K562 (cell line): ENCODE data around the gene OGDH. TPM values are rescaled to one million over a fixed set of nuclear protein-coding genes. Genes with fewer than 3 reads are reported as not detected.

ENCODE experiments used
- ATAC-seq: fragments of 200-7000 bp; cut with Tn5 transposase; 3 replicates; pipeline ENCODE4 v1.9.1; 2020; ENCODE audit warnings: moderate library complexity
- BruUV-seq: library from RNA; stranded (reverse); fragments of 400-500 nt; replicated peaks from 2 replicates; lab custom pipeline; 2021; lab: Mats Ljungman, UMichigan
- CTCF ChIA-PET: fragments of 300-600 bp; formaldehyde crosslinking; extraction: SDS; loops from one replicate; lab custom pipeline; 2021; ENCODE audit warnings: low intra/inter-chr PET ratio; lab: Yijun Ruan, JAX
- POLR2A ChIA-PET: fragments of 300-600, 350-650 bp; sonication (Branson Sonifier 250); formaldehyde crosslinking; extraction: SDS; loops from one replicate; lab custom pipeline; 2021; ENCODE audit warnings: antibody characterized with exemption, inconsistent platforms; lab: Yijun Ruan, JAX
- DNase-seq, 4 experiments: peaks; one replicate each; pipeline versions ENCODE4 v3.0.0 to v3.0.0-alpha.2; 2011 to 2018; ENCODE audit warnings: low spot score in 3 of 4, mixed read lengths in 3 of 4; ENCODE audit errors: extremely low read depth in 1 of 4
- FAIRE-seq: peaks from 2 replicates; lab custom pipeline; 2011; peaks lifted over from hg19 to GRCh38; lab: Jason Lieb, UNC
- H2AFZ ChIP-seq: 2 replicates; pipeline ENCODE4 v1.6.0; 2011; ENCODE audit warnings: low read depth, low read length, control low read depth, inconsistent platforms
- H3K27ac ChIP-seq: fragments of 200-600 bp; 3 replicates; pipeline ENCODE4 v1.8.0; 2011; ENCODE audit warnings: low read depth, mild to moderate bottlenecking, control low read depth, inconsistent platforms, low read length, moderate library complexity, mixed read lengths; ENCODE audit errors: extremely low read depth
- H3K27me3 ChIP-seq, 2 experiments: fragments of 300-600 bp in 1 of 2; 2 replicates in 1 of 2; 3 replicates in 1 of 2; pipeline versions ENCODE4 v1.6.0 to v1.8.0; 2011; ENCODE audit warnings: inconsistent platforms in 2 of 2, low read length in 2 of 2, mild to moderate bottlenecking in 1 of 2, mixed read lengths in 1 of 2, moderate library complexity in 1 of 2; ENCODE audit not compliant: control insufficient read depth in 2 of 2, insufficient read depth in 2 of 2
- H3K36me3 ChIP-seq: fragments of 300-600 bp; 3 replicates; pipeline ENCODE4 v1.8.0; 2011; ENCODE audit warnings: mild to moderate bottlenecking, low read length, inconsistent platforms; ENCODE audit not compliant: control insufficient read depth, insufficient read depth
- H3K4me1 ChIP-seq, 2 experiments: fragments of 200-600 bp in 1 of 2; replicated peaks in 1 of 2; 2 replicates in 1 of 2; 3 replicates in 1 of 2; pipeline versions ENCODE4 v1.5.1 to v1.8.0; 2011; ENCODE audit warnings: inconsistent platforms in 2 of 2, low read length in 2 of 2, mild to moderate bottlenecking in 1 of 2, mixed read lengths in 1 of 2, moderate library complexity in 1 of 2; ENCODE audit not compliant: control insufficient read depth in 2 of 2, insufficient read depth in 2 of 2
- H3K4me2 ChIP-seq: 2 replicates; pipeline ENCODE4 v1.6.1; 2011; ENCODE audit warnings: low read length, control low read depth, inconsistent platforms, mixed read lengths; ENCODE audit not compliant: insufficient read depth
- H3K4me3 ChIP-seq: fragments of 200-600 bp; sonication (generic), shearing (Covaris generic); 2 replicates; pipeline ENCODE4 v1.5.1; 2016; ENCODE audit warnings: control low read depth, inconsistent platforms
- H3K79me2 ChIP-seq: fragments of 200-600 bp; 3 replicates; pipeline ENCODE4 v1.8.0; 2011; ENCODE audit warnings: low read length, inconsistent platforms; ENCODE audit not compliant: control insufficient read depth, insufficient read depth
- H3K9ac ChIP-seq, 2 experiments: 2 replicates each; pipeline versions ENCODE4 v1.6.0 to v1.6.1; 2011; ENCODE audit warnings: low read depth in 2 of 2, low read length in 2 of 2, control low read depth in 1 of 2, inconsistent platforms in 1 of 2, mild to moderate bottlenecking in 1 of 2, mixed read lengths in 1 of 2; ENCODE audit not compliant: insufficient read depth in 1 of 2
- H3K9me1 ChIP-seq: one replicate; pipeline ENCODE4 v1.6.0; 2011; ENCODE audit warnings: inconsistent platforms, mild to moderate bottlenecking, low read length, moderate library complexity; ENCODE audit not compliant: control insufficient read depth, insufficient read depth
- H3K9me3 ChIP-seq: replicated peaks from 2 replicates; pipeline ENCODE4 v1.5.1; 2011; ENCODE audit warnings: low read depth, low read length, inconsistent platforms; ENCODE audit not compliant: control insufficient read depth, insufficient read depth
- H4K20me1 ChIP-seq: replicated peaks from 2 replicates; pipeline ENCODE4 v1.6.1; 2011; ENCODE audit warnings: low read length, inconsistent platforms, mixed read lengths; ENCODE audit not compliant: control insufficient read depth, insufficient read depth
- CEBPB ChIP-seq: fragments of 450-650 bp; IDR thresholded peaks from 2 replicates; pipeline ENCODE4 v1.6.1; 2016; ENCODE audit warnings: missing genetic modification characterization, missing compliant biosample characterization
- CEBPG ChIP-seq, 3 experiments: fragments of 200-800 bp in 1 of 3; sonication (Bioruptor generic) in 1 of 3; sonication (generic) in 1 of 3; formaldehyde crosslinking in 1 of 3; IDR thresholded peaks in 2 of 3; conservative IDR thresholded peaks in 1 of 3; 2 replicates each; pipeline versions ENCODE4 v1.6.1 to v1.8.0; 2016 to 2022; ENCODE audit warnings: missing compliant biosample characterization in 2 of 3, missing genetic modification characterization in 2 of 3, mild to moderate bottlenecking in 1 of 3, missing genetic modification reagents in 1 of 3
- CREB3L1 ChIP-seq: fragments of 450-650 bp; IDR thresholded peaks from 2 replicates; pipeline ENCODE4 v1.6.1; 2014; ENCODE audit warnings: low read depth, mild to moderate bottlenecking, moderate library complexity, borderline replicate concordance
- HCFC1 ChIP-seq: IDR thresholded peaks from 2 replicates; pipeline ENCODE4 v1.6.1; 2012; ENCODE audit warnings: low read depth, low read length, improper control_type of control experiment
- NR2C2 ChIP-seq, 2 experiments: fragments of 200-800 bp in 1 of 2; sonication (Bioruptor generic) in 1 of 2; sonication (generic) in 1 of 2; formaldehyde crosslinking in 1 of 2; IDR thresholded peaks; 2 replicates each; pipeline versions ENCODE4 v1.6.1 to v1.8.0; 2016 to 2022; ENCODE audit warnings: mild to moderate bottlenecking in 1 of 2, missing compliant biosample characterization in 1 of 2, missing genetic modification characterization in 1 of 2, missing genetic modification reagents in 1 of 2
- PKNOX1 ChIP-seq: fragments of 450-650 bp; IDR thresholded peaks from 2 replicates; pipeline ENCODE4 v1.6.1; 2016
- ZFP36 ChIP-seq: fragments of 150-350 bp; IDR thresholded peaks from 2 replicates; pipeline ENCODE4 v1.6.1; 2018; ENCODE audit warnings: low read length, low read depth; ENCODE audit not compliant: partially characterized antibody
- WGBS: fragments of 100-300 bp; shearing (Covaris generic); methylation state at CpG from one replicate; pipeline ENCODE4 v1.1.6; 2016; ENCODE audit warnings: low coverage, mixed read lengths; ENCODE audit not compliant: insufficient coverage; ENCODE audit errors: missing lambda C conversion rate; 5-methylcytosine and 5-hydroxymethylcytosine counted together
- in situ Hi-C: fragments of 300-500 bp; cut with MboI; formaldehyde crosslinking; loops from 4 replicates; pipeline ENCODE4 v1.15.0; 2018; ENCODE audit warnings: inconsistent platforms, mixed read lengths
- intact Hi-C: fragments of 100-400 bp; cut with micrococcal nuclease; formaldehyde crosslinking; loops from 2 replicates; pipeline ENCODE4 v1.14.2; 2022
- polyA plus RNA-seq, 8 experiments: library from polyadenylated mRNA; depleted of rRNA in 4 of 8; stranded (reverse) in 5 of 8; unstranded in 3 of 8; fragments of >200 nt; fragmentation: Nextera tagmentation in 2 of 8; fragmentation: Illumina TruSeq in 1 of 8; extraction: Ambion mirVana in 2 of 8; extraction: Trizol in 1 of 8; gene quantifications; 2 replicates each; pipeline versions ENCODE4 v1.2.1 to v1.2.3, GENCODE V29; 2011 to 2014; ENCODE audit warnings: inconsistent platforms in 1 of 8, missing spikeins in 1 of 8
- total RNA-seq, 7 experiments: library from RNA; depleted of rRNA in 6 of 7; stranded (reverse); fragments of >200 nt in 6 of 7; fragmentation: Illumina TruSeq in 2 of 7; extraction: Trizol in 2 of 7; gene quantifications; 2 replicates each; pipeline versions ENCODE4 v1.2.1 to v1.2.3, GENCODE V29; 2011 to 2021; ENCODE audit warnings: low replicate concordance in 1 of 7
- TF ChIP-seq, protein P1 (sequence below): fragments of 250-450 bp; sonication (Bioruptor Pico); IDR thresholded peaks from 2 replicates; pipeline ENCODE4 v1.8.0; 2021; ENCODE audit warnings: moderate library complexity, mild to moderate bottlenecking, inconsistent platforms

Gene OGDH
- total and polyA plus RNA-seq, 9 of the 15 experiments (the other 6 are each of a cell fraction or from before 2014, with no cell fraction given): 3.1 to 80.3 (median 23.5) TPM

DNA sequence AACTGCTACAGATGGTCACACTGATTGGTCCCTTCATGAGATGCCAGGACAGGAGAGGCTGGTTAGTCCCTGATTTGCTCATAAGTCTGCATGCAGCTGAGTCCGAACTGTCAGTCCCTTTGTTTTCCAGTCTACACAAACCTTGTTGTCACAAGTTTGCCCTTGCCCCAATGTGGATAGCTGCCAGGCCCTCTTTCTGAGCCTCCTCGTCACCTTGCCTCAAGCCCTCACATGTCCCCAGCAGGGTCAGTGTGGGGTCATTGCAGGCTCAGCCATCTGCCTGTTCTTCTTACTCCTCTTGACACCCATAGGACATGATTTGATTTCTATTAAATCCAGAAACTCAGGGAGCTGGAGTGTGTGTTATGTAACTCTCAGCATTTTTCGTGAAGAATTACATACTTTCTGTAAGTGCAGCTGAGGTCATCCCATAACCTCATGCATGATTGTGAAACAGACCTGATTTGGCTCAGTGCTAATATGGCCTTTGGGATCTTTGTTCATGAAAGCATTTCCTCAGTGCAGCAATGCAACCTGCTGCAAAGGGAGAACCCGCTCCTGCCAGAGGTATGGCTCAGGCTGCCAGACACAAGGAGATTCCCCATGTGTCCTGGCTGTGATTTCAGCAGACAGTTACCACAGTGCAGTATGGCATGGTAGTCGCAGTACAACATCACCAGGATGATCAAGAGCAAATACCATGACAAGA lies 72.2 kb downstream of the OGDH start:
- 0 out of 2 replicates have a peak, but pooled peaks cover 3% of the 10 kb centered on the region for H4K20me1 ChIP-seq
- H3K27ac ChIP-seq: peak overlapping the region; percentile 19; the same call in 1 of the 3 replicates
- H2AFZ ChIP-seq: no peak overlapping the region
- peaks cover 68% of the 10 kb centered on the region; the same call in 2 of the 3 replicates for H3K36me3 ChIP-seq
- no peak overlapping the region for H3K4me2 ChIP-seq
- H3K9me3 ChIP-seq: no peaks in the 10 kb centered on the region
- peaks cover 13 to 14% of the 10 kb centered on the region in 2 experiments; a peak in 3 of 5 replicates for H3K4me1 ChIP-seq
- H3K27me3 ChIP-seq: no peaks in the 10 kb centered on the region
- ATAC-seq: peak; percentile 34
- in situ Hi-C loops (no loop called here), intact Hi-C loops (loop anchor here (5.0 kb wide), 1 partner anchor 71 kb away; the partner anchor contains the start of gene OGDH)
- CTCF ChIA-PET: no interaction called here
- DNase-seq: no peak
- 61% methylated on average over 5 of the region's 5 CpGs for WGBS
- H3K9me1 ChIP-seq: no peaks in the 10 kb centered on the region
- no TSS peak for BruUV-seq
- peak overlapping the region in 1 of 2 experiments; percentile 61; a peak in 1 of 4 replicates for H3K9ac ChIP-seq
- H3K79me2 ChIP-seq: no peaks in the 10 kb centered on the region
- TF ChIP-seq PKNOX1 (no peak), CEBPB (peak; percentile 90), NR2C2 (CRISPR knock-in tag; IDR thresholded peaks at IDR 0.05) (no peak), NR2C2 (tag; IDR thresholded peaks at IDR 0.05) (peak; percentile 63), ZFP36 (peak; percentile 59), CREB3L1 (no peak), CEBPG (CRISPR knock-in tag; IDR thresholded peaks at IDR 0.05) (no peak), CEBPG (tag; conservative IDR thresholded peaks at IDR 0.05 in 1 of 2, IDR thresholded peaks at IDR 0.05 in 1 of 2) (peak; percentile 48 to 70), HCFC1 (no peak)
- TF ChIP-seq, protein P1, sequence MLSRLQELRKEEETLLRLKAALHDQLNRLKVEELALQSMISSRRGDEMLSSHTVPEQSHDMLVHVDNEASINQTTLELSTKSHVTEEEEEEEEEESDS (CRISPR knock-in tag): no peak
- POLR2A ChIA-PET: no interaction called here
- H3K4me3 ChIP-seq: no peak overlapping the region
- peak; percentile 69 for FAIRE-seq
